HG03039 (cell line): ENCODE measurements around the gene ARHGEF4.

Source experiments
- ATAC-seq: cut with Tn5 transposase; IDR thresholded peaks from one replicate; pipeline ENCODE4 v1.9.1; 2021; ENCODE audit warnings: mild to moderate bottlenecking, moderate library complexity; ENCODE audit not compliant: unreplicated experiment

ARHGEF4 gene

DNA sequence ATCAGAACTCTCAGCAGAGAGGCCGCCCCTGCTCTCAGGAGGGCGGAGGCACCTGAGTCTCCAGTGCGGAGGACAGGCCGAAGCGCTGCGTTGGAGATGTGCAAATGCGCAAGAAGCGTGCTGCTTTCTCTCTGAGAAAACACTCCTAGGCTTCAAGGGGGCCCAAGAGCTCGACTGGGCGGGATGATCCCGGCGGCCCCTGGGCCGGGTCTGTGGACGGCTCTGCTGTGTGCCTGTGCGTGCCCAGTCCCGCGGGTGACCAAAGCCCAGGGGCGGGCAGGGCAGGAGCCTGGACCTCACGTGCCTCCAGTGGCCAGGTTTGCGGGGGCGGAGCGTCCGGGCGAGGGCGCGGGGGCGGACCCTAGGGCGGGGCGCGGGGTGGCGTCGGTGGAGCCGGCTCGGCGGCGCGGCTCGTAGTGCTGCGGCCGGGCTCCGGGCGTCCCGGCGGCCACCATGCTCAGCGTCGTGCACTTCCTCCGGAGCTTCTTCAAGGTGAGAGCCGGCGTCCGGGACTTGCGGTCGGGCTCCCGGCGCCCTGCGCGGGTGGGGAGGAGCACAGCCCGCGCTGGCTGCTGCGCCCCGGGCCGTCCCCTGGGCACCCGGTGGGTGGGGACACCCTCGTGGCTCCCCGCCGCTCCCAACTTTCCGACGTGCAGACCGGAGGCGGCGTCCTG, at the start of gene ARHGEF4:
ARHGEF4 (plus strand) TSS at position 414 of the 674 bp plus-strand sequence; CDS start at position 454, 40 bp downstream.
- no peak for ATAC-seq

DNA sequence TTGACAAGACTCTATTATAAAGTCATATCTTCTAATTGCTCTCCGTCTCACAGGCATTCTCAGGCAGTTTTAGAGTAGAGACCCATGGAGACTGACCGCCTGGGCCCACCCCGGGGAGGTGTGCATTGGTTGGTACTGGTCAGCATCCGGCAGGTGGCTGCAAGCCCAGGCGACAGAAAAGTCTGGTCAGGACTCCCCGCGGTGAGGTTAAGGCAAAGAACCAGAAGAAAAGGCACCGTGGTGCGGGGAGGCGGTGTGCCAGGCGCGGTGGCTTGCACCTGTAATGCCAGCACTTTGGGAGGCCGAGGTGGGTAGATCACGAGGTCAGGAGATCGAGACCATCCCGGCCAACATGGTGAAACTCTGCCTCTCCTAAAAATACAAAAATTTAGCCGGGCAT, 48.9 kb upstream of the ARHGEF4 start:
- ATAC-seq, result no peak

GRCh38 chr2:130790312-130790711, 46.4 kb upstream of the ARHGEF4 start:
- no peak for ATAC-seq

DNA sequence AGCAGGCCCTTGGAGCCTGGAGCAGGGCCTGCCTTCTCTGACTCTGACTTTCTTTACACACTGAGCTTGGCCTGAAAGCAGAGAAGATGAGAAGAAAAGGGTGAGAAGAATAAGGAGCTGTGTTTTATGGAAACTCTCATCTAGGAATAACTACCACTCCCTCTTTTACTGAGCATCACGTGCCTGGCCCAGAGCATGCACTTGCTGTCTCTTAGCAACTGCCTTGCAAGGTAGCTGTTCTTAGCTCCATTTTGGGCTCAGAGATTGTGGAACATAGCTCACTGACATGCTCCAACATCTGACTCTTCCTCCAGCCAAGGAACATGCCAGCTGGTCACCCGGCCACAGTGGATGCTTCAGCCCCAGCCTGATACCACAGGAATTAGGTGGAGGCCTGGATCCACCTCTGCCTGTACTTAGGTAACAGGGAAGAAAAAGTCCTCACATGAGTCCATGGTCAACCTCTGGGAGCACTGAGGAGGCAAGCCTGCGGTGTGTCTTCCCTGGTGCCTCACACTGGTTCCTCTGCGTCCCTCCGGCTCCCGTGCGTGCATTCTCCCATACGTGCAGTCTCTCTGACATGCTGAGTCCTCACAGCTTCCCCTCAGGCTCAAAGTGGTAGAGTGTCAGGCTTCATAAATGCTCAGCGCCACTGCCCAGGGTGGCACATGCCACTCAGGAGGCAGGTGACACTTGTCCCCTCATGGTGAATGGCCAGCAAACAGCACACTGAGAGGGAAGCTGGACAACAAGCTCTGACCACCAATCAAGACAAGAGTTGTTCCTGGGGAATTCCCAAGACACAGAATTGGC, 45.7 kb upstream of the ARHGEF4 start:
- no peak for ATAC-seq

DNA sequence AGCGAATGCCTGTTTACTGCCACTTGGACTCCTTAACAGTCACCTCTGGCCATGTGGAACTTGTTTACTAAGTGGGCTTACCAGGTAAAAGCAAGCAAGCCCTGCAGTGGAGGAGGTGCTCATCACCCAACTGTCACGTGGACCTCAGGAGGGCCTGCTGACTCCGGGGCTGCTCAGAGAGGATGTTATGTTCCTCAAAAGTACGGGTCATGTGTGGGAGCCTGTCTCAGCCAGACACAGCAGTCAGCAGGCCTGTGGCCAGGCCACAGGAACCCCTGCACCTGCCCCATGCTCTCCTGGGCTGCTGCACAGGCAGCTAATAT, 45.1 kb upstream of the ARHGEF4 start:
- ATAC-seq, result no peak

GRCh38 chr2:130795431-130795830, 41.3 kb upstream of the ARHGEF4 start:
- no peak for ATAC-seq

DNA sequence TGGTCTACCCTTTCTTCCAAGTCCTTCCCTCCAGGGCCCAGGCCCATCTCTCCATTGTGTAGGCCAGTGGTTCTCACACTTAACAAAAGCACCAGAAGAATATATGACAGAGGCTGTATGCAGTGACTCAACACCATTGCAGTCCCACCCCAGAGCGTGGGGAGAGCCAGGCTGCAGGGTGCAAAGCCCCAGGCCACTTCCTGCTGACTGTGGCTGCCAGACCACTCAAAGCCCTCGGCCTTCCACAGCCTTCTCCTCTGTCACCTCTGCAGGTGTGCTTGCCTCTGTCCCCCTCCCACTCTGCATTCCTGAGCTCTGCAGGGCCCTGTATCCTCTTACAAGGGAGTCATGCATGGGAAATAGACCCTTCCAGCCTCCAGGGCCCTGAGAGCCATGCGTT, 40.4 kb upstream of the ARHGEF4 start:
- ATAC-seq, result no peak

DNA sequence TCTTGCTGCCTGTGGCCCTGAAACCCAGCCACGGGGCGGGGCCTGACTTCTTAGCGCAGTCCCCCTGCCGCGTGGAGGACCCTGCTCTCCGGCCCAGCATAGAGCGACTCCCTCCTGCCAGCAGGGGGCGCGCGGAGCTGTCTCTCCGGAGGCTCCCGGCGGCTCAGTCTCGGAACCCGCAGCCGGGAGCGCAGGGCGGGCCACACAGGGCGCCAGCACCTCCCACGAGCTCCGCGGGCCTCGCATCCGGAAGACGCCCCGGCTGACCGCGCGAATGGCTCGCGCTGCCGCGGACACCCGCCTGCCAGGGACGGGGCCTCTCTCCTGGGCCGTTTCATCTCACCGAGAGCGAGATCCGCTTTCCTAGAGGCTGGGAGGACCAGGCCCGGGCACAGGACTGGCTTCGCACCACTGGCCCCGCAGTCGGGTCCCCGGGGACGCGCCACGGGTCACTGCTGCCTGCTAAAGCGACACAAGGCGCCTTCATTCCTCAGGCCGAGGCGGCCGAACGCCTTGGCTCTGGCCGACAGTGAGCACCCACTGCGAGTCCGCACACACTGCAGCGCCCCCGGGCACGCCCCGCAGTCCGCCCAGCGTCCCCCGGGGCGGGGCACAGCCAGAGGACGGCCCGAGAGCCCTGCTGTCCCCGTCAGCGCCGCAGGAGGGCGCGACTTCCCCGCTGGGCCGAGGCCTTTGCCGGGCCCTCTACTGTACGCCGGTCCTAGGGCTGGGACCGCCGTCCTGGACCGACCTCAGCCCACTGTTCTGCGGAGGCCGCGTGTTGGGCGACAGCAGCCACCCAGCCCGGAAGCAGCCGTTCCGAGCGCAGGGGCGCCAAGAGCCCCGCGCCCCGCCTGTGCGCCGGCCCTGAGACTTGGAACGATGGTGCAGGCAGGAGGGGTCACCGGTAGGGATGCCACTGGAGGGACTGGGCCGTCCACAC, 39.0 kb upstream of the ARHGEF4 start:
- peak; percentile 92 for ATAC-seq

GRCh38 chr2:130798472-130799218, 38.1 kb upstream of the ARHGEF4 start:
- no peak for ATAC-seq

DNA sequence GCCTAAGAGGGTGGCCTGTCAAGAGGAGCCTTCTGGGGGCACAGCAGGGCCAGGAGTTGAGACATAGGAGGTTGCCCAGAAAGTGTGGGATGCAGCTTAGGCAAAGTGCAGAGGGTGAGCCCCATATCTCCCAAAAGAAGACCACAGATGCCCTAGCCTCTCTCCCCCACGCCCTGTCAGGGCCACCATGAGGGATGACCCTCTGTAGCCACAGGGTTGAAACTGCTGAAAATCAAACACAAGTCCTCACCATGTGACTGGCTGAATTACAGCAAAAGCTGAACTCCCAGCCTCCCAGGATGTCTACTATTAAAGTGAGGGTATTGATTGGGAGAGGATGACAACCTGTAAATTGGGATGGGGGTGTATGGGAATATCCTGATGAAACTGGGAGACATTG, 37.4 kb upstream of the ARHGEF4 start:
- no peak for ATAC-seq

- no peak for ATAC-seq
Observed at GRCh38 chr2:130805613-130806012, 31.1 kb upstream of the ARHGEF4 start.

GRCh38 chr2:130806370-130806769, 30.3 kb upstream of the ARHGEF4 start:
- no peak for ATAC-seq

- ATAC-seq, result no peak
Observed at GRCh38 chr2:130807659-130808385, 28.9 kb upstream of the ARHGEF4 start.

GRCh38 chr2:130808482-130809268, 28.0 kb upstream of the ARHGEF4 start:
- ATAC-seq, result no peak

DNA sequence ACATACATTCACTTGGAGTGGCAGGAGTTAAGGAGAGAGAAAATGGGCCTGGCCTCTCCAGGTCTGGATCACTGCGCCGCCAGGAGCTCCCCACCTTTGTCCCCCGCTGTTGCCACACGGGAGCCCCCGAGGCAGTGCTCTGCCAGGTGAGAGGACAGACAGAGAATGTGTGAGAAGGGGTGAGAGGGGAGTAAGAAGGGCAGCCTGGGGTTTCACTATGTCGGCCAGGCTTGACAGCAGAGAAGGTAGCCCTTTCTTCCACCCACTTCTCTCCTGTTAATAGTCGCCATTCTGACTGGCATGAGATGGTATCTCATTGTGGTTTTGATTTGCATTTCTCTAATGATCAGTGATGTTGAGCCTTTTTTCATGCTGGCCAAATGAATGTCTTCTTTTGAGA, 26.2 kb upstream of the ARHGEF4 start:
- no peak for ATAC-seq

GRCh38 chr2:130813722-130814121, 23.0 kb upstream of the ARHGEF4 start:
- ATAC-seq, result no peak

DNA sequence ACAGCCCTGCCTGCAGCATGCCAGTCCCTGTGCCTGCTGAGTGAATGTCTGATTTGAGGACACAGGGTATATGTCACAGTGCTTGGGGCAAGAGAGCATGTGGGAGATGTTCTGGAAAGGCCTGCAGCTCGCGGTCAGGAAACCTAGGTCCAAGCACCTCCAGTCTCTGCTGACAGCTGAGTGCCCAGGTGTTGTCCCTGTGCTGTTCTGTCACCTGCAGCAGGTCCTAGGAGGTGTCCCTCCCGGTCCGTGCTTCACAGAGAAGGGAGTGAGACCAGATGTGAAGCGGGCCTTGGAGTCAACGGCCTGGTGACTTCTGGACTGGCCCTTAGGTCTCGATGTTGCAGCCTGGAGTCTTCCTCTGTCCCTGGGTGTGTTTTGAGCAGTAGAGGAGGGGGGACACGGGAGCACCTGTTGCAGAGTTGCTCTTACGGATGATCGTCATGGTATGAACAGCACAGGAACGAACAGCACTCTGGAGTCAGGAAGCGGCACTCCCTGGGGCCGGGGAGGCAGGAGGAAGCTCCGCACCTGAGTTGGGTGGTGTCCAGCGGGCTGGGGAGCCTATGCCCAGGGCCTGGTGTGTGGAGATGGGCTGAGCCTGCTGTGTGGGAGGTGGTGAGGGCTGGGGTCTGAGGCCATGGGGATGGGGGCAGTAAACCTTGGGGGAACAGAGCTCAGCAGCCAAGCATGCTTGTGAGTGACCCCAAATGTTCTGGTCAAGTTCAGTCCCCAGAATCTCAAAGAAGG, 21.6 kb upstream of the ARHGEF4 start:
- ATAC-seq, result no peak

DNA sequence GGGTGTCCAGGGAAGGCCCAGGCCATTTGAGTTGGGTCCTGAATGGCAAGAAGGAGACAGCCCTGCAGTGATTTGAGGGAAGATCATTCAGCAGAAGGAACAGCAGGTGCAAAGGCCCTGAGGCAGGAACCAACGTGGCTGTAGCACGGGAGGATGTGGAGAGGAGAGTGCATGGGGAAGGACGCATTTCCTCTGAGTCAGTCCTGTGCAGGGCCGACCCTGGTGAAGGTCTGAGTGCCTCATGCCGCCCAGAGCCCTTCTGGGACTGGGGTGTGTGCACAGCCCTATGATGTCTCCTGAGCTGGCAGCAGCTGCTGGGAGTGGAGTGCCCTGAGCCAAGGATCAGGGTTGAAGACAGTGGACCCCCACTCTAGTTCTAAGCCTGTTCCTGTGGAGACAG, 17.9 kb upstream of the ARHGEF4 start:
- ATAC-seq, result no peak

DNA sequence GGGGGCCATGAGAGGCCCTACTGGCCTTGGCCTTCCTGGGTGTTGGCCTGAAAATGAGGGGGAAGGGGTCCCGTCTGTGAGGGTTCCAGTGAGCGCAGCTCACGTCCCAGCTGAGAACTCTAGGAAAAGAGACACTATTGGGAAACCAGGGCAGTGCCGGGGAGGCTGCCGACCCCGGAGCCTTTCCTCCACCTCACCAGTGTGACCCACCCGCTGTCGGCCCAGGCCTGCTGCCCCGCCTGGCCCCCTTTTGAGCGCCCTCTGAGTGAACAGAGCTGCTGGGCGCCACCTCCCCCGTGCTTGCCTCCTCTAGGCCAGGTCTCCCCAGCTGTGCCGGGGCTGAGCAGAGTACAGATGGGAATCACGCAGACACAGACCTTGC, 17.5 kb upstream of the ARHGEF4 start:
- ATAC-seq, result no peak
